CD1c-positive myeloid dendritic cell (primary cell): Measurements from ENCODE around the gene FBXO17.
A peak's percentile ranks its signal among the peaks of the same experiment; 100 is the strongest.

Experiments
- DNase-seq: peaks from one replicate; pipeline ENCODE4 v3.0.0-alpha.2; 2016; ENCODE audit errors: extremely low spot score

Gene FBXO17

GRCh38 chr19:38917516-38917915 is 58.0 kb downstream of the FBXO17 start:
- DNase-seq: no peak

- no peak for DNase-seq
Observed at GRCh38 chr19:38915329-38916321, 59.9 kb downstream of the FBXO17 start.

GRCh38 chr19:38913958-38914357 is 61.6 kb downstream of the FBXO17 start:
- no peak for DNase-seq

- peak; percentile 85 for DNase-seq
Observed at GRCh38 chr19:38912600-38913514, 62.7 kb downstream of the FBXO17 start.

GRCh38 chr19:38911388-38912001 is 64.0 kb downstream of the FBXO17 start:
- no peak for DNase-seq

GRCh38 chr19:38910488-38910887 is 65.1 kb downstream of the FBXO17 start:
- DNase-seq: no peak

- DNase-seq: no peak
Observed at GRCh38 chr19:38908911-38909310, 66.6 kb downstream of the FBXO17 start.

- no peak for DNase-seq
Observed at GRCh38 chr19:38907670-38908069, 67.9 kb downstream of the FBXO17 start.

GRCh38 chr19:38907227-38907626 is 68.3 kb downstream of the FBXO17 start:
- DNase-seq: no peak

GRCh38 chr19:38905620-38906019 is 69.9 kb downstream of the FBXO17 start:
- no peak for DNase-seq

- DNase-seq: peak; percentile 17
Observed at GRCh38 chr19:38904581-38905539, 70.7 kb downstream of the FBXO17 start.

- no peak for DNase-seq
Observed at GRCh38 chr19:38901683-38902082, 73.9 kb downstream of the FBXO17 start.

GRCh38 chr19:38900743-38901190 is 74.8 kb downstream of the FBXO17 start:
- no peak for DNase-seq

- DNase-seq: peak; percentile 36
Observed at GRCh38 chr19:38900202-38900629, 75.3 kb downstream of the FBXO17 start.

GRCh38 chr19:38899447-38900201 is 75.9 kb downstream of the FBXO17 start, which contains the start of the genes NFKBIB and SIRT2:
NFKBIB (plus strand) TSS chr19:38899969; CDS start chr19:38900033, 64 bp downstream.
SIRT2 (minus strand) TSS chr19:38899618; CDS start chr19:38899521, 97 bp downstream.
- DNase-seq: peak; percentile 100

- no peak for DNase-seq
Observed at GRCh38 chr19:38898788-38899446, 76.6 kb downstream of the FBXO17 start.

- no peak for DNase-seq
Observed at GRCh38 chr19:38894968-38895367, 80.6 kb downstream of the FBXO17 start.

GRCh38 chr19:38893341-38893771 is 82.2 kb downstream of the FBXO17 start:
- no peak for DNase-seq

GRCh38 chr19:38892841-38893240 is 82.7 kb downstream of the FBXO17 start:
- DNase-seq: no peak
